Left lung (tissue), 10 donors: ENCODE data around the gene PDS5A. TPM values are rescaled to one million over a fixed set of nuclear protein-coding genes. Genes with fewer than 3 reads are reported as not detected.
"Not testable (repeated sequence)": the region's sequence is repeated elsewhere in the genome, so short reads cannot be mapped to it uniquely, and the experiment has no call there.

ENCODE experiments used
- ATAC-seq: fragments of 200-7000 bp; cut with Tn5 transposase; one replicate; pipeline ENCODE4 v1.9.1; 2020; ENCODE audit warnings: moderate library complexity
- DNase-seq, 4 donors: peaks; one replicate each; pipeline ENCODE4 v3.0.0-alpha.2; 2013 to 2020
- H3K27ac ChIP-seq, 2 donors: fragments of 200-600 bp; sonication (generic) in 1 of 2; one replicate each; pipeline versions ENCODE4 v1.5.0 to v1.8.0; 2020 to 2021
- H3K27me3 ChIP-seq, 2 donors: fragments of 200-600 bp; sonication (generic) in 1 of 2; one replicate each; pipeline versions ENCODE4 v1.5.0 to v1.8.0; 2020 to 2021
- H3K36me3 ChIP-seq, 2 donors: fragments of 200-600 bp; sonication (generic) in 1 of 2; one replicate each; pipeline versions ENCODE4 v1.5.0 to v1.8.0; 2020 to 2021
- H3K4me1 ChIP-seq, 2 donors: fragments of 200-600 bp; one replicate each; pipeline ENCODE4 v1.8.0; 2021
- H3K4me3 ChIP-seq, 2 donors: fragments of 200-600 bp; sonication (generic) in 1 of 2; one replicate each; pipeline versions ENCODE4 v1.5.0 to v1.8.0; 2020 to 2021; ENCODE audit warnings: mild to moderate bottlenecking in 1 of 2
- H3K9me3 ChIP-seq, 2 donors: fragments of 200-600 bp; sonication (generic) in 1 of 2; one replicate each; pipeline versions ENCODE4 v1.5.0 to v1.8.0; 2020 to 2021
- CTCF ChIP-seq, 2 donors: fragments of 200-600 bp; sonication (generic) in 1 of 2; IDR thresholded peaks; one replicate each; pipeline versions ENCODE4 v1.5.0 to v1.8.0; 2021; ENCODE audit warnings: antibody characterized with exemption in 2 of 2
- intact Hi-C, 2 donors: fragments of 100-400 bp; cut with DNase I; formaldehyde crosslinking; loops; one replicate each; pipeline versions ENCODE4 v1.11.2 to v1.14.2; 2022
- polyA plus RNA-seq, 6 donors: library from polyadenylated mRNA; unstranded; fragments of 120-200 nt; gene quantifications; one replicate each; pipeline ENCODE4 v1.2.1, GENCODE V29; 2013; ENCODE audit not compliant: insufficient read length in 6 of 6
- total RNA-seq, 2 donors: library from RNA; stranded (reverse); fragmentation: NEBNext Ultra II Directional; extraction: Animal tissue kit (Norgen Biotek cat#: 25700); gene quantifications; one replicate each; pipeline ENCODE4 v1.2.1, GENCODE V29; 2021
- donor health status: DM: no; HTN: yes; CAD: no.
- donor health status: DM: no; HTN: no; CAD: no.

PDS5A gene
- total and polyA plus RNA-seq, 8 donors, result 66.4 to 82.1 (median 72.3) TPM

DNA sequence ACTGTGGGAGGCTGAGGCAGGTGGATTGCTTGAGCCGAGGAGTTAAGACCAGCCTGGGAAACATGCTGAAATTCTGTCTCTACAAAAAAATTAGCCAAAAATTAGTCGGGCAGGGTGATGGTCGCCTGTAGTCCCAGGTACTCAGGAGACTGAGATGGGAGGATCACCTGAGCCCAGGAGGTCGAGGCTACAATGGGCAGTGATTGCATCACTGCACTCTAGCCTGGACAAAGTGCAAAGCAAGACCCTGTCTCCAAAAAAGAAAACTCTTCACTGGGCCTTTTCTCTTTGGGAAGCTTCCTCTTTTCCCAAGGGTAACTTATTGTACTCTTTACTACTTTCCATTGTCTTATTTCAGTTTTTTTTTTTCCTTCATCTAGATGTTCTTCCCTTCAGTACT lies 190.9 kb downstream of the PDS5A start:
- no peaks in the 10 kb centered on the region for H3K9me3 ChIP-seq
- no peaks in the 10 kb centered on the region for H3K27me3 ChIP-seq
- DNase-seq, result no peak
- H3K27ac ChIP-seq, result no peak overlapping the region
- no peak for TF ChIP-seq CTCF (IDR thresholded peaks at IDR 0.05)
- peaks cover 0 to under 1% of the 10 kb centered on the region in 2 donors for H3K36me3 ChIP-seq
- intact Hi-C loops, result no loop called here
- no peak overlapping the region for H3K4me3 ChIP-seq
- ATAC-seq, result no peak
- H3K4me1 ChIP-seq, result no peaks in the 10 kb centered on the region

- H3K4me1 ChIP-seq, result no peaks in the 10 kb centered on the region
- no peaks in the 10 kb centered on the region for H3K9me3 ChIP-seq
- ATAC-seq, result no peak
- no peak for TF ChIP-seq CTCF (IDR thresholded peaks at IDR 0.05)
- H3K4me3 ChIP-seq, result no peak overlapping the region
- intact Hi-C loops, result no loop called here
- H3K27me3 ChIP-seq, result no peaks in the 10 kb centered on the region
- DNase-seq, result no peak
- H3K36me3 ChIP-seq, result peaks cover 0 to 11% of the 10 kb centered on the region in 2 donors
- H3K27ac ChIP-seq, result no peak overlapping the region
Measured at GRCh38 chr4:39785083-39785482, 192.6 kb downstream of the PDS5A start.

GRCh38 chr4:39781988-39782387 lies 195.7 kb downstream of the PDS5A start:
- H3K27ac ChIP-seq, intact Hi-C loops, ATAC-seq, H3K9me3 ChIP-seq, DNase-seq, H3K4me1 ChIP-seq, H3K4me3 ChIP-seq, H3K27me3 ChIP-seq: not testable (repeated sequence)
- peaks cover 0 to 40% of the 10 kb centered on the region in 2 donors for H3K36me3 ChIP-seq

Other genes starting within 250 kb of the PDS5A start
- 1 to 10 TPM; 5.9 to 6.9 TPM for gene N4BP2, start 78.9 kb upstream of the PDS5A start, total RNA-seq
- gene N4BP2, start 78.9 kb upstream of the PDS5A start, polyA plus RNA-seq, result 10 to 100 TPM; 16.6 to 22.3 (median 19.6) TPM
- 10 to 100 TPM in 1 of 2 donors, 1 to 10 TPM in 1; 1.9 to 10.1 TPM for gene RHOH, start 219.1 kb upstream of the PDS5A start, total RNA-seq
- 1 to 10 TPM in 1 of 6 donors, under 1 TPM in 5; 0.29 to 1.1 (median 0.75) TPM for gene RHOH, start 219.1 kb upstream of the PDS5A start, polyA plus RNA-seq